ENCODE results near the gene GLRX5.

DNA sequence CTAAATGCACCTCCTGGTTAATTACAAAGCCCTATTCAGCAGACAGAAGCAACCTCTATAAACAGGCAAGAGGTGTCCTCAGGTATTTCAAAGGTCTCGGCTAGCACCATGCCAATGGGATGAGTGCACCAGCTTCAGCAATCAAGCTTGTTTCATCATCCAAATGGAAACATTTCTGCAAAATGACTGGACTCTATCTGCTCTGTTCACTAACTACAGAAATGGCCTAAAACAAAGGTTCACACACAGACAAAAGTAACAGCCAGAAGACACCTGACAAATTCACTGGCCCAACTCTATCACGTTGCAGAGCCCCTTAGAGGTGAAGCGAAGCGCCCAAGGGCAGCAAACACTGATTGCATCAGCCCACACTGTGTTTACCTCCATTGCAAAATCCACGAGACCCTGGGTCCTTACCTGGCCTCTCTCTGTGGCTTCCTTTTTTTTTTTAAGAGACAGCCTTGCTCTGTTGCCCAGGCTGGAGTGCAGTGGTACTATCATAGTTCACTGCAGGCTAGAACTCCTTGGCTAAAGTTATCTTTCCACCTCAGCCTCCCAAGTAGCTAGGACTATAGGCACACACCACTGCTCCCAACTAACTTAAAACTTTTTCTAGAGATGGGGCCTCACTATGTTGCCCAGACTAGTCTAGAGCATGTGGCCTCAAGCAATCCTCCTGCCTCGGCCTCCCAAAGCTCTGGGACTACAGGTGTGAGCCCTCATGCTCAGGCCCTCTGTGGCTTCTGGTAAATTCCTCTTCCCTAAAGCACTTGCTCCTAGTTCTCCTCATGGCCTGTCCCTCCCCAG lies 9.9 kb upstream of the GLRX5 start:
- TF ChIP-seq, protein P1, sequence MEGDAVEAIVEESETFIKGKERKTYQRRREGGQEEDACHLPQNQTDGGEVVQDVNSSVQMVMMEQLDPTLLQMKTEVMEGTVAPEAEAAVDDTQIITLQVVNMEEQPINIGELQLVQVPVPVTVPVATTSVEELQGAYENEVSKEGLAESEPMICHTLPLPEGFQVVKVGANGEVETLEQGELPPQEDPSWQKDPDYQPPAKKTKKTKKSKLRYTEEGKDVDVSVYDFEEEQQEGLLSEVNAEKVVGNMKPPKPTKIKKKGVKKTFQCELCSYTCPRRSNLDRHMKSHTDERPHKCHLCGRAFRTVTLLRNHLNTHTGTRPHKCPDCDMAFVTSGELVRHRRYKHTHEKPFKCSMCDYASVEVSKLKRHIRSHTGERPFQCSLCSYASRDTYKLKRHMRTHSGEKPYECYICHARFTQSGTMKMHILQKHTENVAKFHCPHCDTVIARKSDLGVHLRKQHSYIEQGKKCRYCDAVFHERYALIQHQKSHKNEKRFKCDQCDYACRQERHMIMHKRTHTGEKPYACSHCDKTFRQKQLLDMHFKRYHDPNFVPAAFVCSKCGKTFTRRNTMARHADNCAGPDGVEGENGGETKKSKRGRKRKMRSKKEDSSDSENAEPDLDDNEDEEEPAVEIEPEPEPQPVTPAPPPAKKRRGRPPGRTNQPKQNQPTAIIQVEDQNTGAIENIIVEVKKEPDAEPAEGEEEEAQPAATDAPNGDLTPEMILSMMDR (IDR thresholded peaks at IDR 0.05) = no peak
- TF ChIP-seq POLR2A (IDR thresholded peaks at IDR 0.05) (no peak), POLR2AphosphoS5 (IDR thresholded peaks at IDR 0.05) (no peak)
